ENCODE measurements around the gene ARFGAP2. TPM values are rescaled to one million over a fixed set of nuclear protein-coding genes. Genes with fewer than 3 reads are reported as not detected.

Gene ARFGAP2
- total and polyA plus RNA-seq, 9 of the 15 experiments (the other 6 are each of a cell fraction or from before 2014, with no cell fraction given), result 29.1 to 140 (median 90.1) TPM

- no peak for TF ChIP-seq MITF (IDR thresholded peaks at IDR 0.05)
- no peak for TF ChIP-seq POLR2AphosphoS5 (IDR thresholded peaks at IDR 0.05; ENCODE audit: control insufficient read depth, insufficient read depth, low read depth, low read length)
Measured at GRCh38 chr11:47121731-47122130, 54.9 kb downstream of the ARFGAP2 start (continued).

GRCh38 chr11:47121056-47121455, 55.6 kb downstream of the ARFGAP2 start:
- POLR2A ChIA-PET, result interaction anchor here (1.2 kb wide), 1 partner anchor 10 kb away, joined by 5 read pairs; no protein-coding TSS in a partner anchor
- ATAC-seq, result no peak
- BruUV-seq (replicated peaks), result no TSS peak
- TF ChIP-seq RBM15 (IDR thresholded peaks at IDR 0.05; ENCODE audit: insufficient read depth, low read length), result no peak
- TF ChIP-seq HNRNPLL (IDR thresholded peaks at IDR 0.05; ENCODE audit: low read depth, low read length, poor library complexity, severe bottlenecking), result no peak
- TF ChIP-seq NR0B1 (IDR thresholded peaks at IDR 0.05; ENCODE audit: partially characterized antibody), result no peak
- no peak for TF ChIP-seq BRF2 (IDR thresholded peaks at IDR 0.05; ENCODE audit: borderline replicate concordance, insufficient read depth, insufficient read length)
- no peak for TF ChIP-seq HDAC6 (IDR thresholded peaks at IDR 0.05; ENCODE audit: low read depth, low read length)
- TF ChIP-seq GATAD2B (IDR thresholded peaks at IDR 0.05; ENCODE audit: borderline replicate concordance), result no peak
- no peak for TF ChIP-seq ZNF143 (CRISPR knock-in tag; IDR thresholded peaks at IDR 0.05)
- no peak for TF ChIP-seq CHCHD3 (CRISPR knock-in tag; IDR thresholded peaks at IDR 0.05)
- TF ChIP-seq TGIF2 (CRISPR knock-in tag; IDR thresholded peaks at IDR 0.05), result no peak
- TF ChIP-seq MAFG (tag; conservative IDR thresholded peaks at IDR 0.05), result no peak
- no peak for TF ChIP-seq FOXM1 (IDR thresholded peaks at IDR 0.05; ENCODE audit: low read depth)
- no peak for TF ChIP-seq FOXM1 (CRISPR knock-in tag; IDR thresholded peaks at IDR 0.05; ENCODE audit: low read depth)
- no peak for TF ChIP-seq ZFX (CRISPR knock-in tag; IDR thresholded peaks at IDR 0.05)
- no peak for TF ChIP-seq HDGF (IDR thresholded peaks at IDR 0.05)
- no peak for TF ChIP-seq ZNF444 (CRISPR knock-in tag; IDR thresholded peaks at IDR 0.05)

More at GRCh38 chr11:47121056-47121455, 55.6 kb downstream of the ARFGAP2 start:
- Histone ChIP-seq H3K4me3 (no peak overlapping the region), H3K9me1 (ENCODE audit: control insufficient read depth, insufficient read depth, low read length) (no peaks in the 10 kb centered on the region), H3K27ac (ENCODE audit: extremely low read depth, low read depth, low read length) (no peak overlapping the region), H3K9ac (ENCODE audit: insufficient read depth in 1 of 2, low read depth in 2 of 2, low read length in 2 of 2) (no peak overlapping the region), H4K20me1 (replicated peaks; ENCODE audit: control insufficient read depth, insufficient read depth, low read length) (no peaks in the 10 kb centered on the region), H3K79me2 (ENCODE audit: control insufficient read depth, insufficient read depth, low read length) (no peaks in the 10 kb centered on the region), H3K27me3 (ENCODE audit: control insufficient read depth in 2 of 2, insufficient read depth in 2 of 2, low read length in 2 of 2) (no peaks in the 10 kb centered on the region), H3K4me1 (replicated peaks in 1 of 2; ENCODE audit: control insufficient read depth in 2 of 2, insufficient read depth in 2 of 2, low read length in 2 of 2) (peaks cover 0 to 4% of the 10 kb centered on the region in 2 experiments; a peak in 4 of 5 replicates), H3K9me3 (replicated peaks; ENCODE audit: control insufficient read depth, insufficient read depth, low read depth, low read length) (no peaks in the 10 kb centered on the region), H3K4me2 (ENCODE audit: insufficient read depth, low read length) (no peak overlapping the region), H2AFZ (ENCODE audit: low read depth, low read length) (no peak overlapping the region), H3K36me3 (ENCODE audit: control insufficient read depth, insufficient read depth, low read length) (no peaks in the 10 kb centered on the region)
- 7% methylated on average over 2 of the region's 2 CpGs for WGBS (ENCODE audit: insufficient coverage, low coverage, missing lambda C conversion rate)
- FAIRE-seq (no peak), DNase-seq (ENCODE audit: extremely low read depth in 1 of 4, low spot score in 3 of 4) (no peak)
- CTCF ChIA-PET (ENCODE audit: low intra/inter-chr PET ratio), result no interaction called here
- intact Hi-C loops (cut with micrococcal nuclease) (no loop called here), in situ Hi-C loops (cut with MboI) (no loop called here)
